A549 treated with DMSO at 1 μM for 4 hours (cell line): ENCODE data around the gene PLEKHB2. TPM values are rescaled to one million over a fixed set of nuclear protein-coding genes. Genes with fewer than 3 reads are reported as not detected.

Experiments used
- total RNA-seq: library from RNA; stranded (reverse); fragments of 200-300 nt; extraction: Qiagen RNA extraction; gene quantifications from 5 replicates; pipeline ENCODE4 v1.2.3, GENCODE V29; 2022; ENCODE audit warnings: low read depth

PLEKHB2 gene, protein sequence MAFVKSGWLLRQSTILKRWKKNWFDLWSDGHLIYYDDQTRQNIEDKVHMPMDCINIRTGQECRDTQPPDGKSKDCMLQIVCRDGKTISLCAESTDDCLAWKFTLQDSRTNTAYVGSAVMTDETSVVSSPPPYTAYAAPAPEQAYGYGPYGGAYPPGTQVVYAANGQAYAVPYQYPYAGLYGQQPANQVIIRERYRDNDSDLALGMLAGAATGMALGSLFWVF
- 71.6 to 88.2 TPM (median 81.3 TPM) in 5 replicates for total RNA-seq

DNA sequence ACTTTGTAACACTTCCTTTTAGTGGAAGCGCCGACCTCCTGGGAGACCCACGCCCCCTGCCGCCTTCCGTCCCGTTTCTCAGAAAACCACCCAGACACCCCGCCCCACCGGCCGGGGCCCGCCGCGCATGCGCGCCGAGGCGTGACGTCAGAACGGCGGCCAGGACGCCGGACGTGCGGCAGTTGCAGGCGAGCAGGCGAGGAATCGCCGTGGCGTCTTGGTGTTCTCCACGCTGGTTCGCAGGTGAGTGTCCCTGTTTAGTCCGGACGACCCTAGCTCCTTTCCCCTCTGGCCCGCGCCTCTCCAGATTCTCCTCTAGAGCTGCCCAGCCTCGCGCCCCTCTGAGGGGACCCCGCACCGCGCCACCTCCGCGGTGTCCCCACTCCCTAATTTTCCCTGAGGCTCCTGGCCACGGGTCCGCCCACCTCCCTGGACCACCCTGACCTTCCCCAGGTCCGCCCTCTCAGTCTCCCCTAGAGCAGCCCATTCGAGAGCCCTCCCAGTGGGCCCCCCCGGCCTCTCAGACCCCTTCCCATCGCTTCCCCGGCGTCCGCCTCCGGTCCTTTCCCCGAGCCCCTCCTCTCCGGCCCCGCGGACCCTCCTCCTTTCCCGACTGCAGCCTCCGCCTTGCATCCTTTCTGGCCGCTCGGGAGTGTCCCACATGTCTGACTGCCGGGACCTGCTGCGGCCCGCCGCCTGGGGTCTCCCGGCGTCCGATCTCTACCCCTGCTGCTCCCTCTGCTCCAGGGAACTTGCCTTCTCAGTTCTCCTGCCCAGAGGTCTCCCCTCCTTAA lies at the start of gene PLEKHB2:
TSS of gene PLEKHB2 (plus strand) at position 181 of the 794 bp plus-strand sequence. CDS start 15,606 bp downstream, outside the sequence.

DNA sequence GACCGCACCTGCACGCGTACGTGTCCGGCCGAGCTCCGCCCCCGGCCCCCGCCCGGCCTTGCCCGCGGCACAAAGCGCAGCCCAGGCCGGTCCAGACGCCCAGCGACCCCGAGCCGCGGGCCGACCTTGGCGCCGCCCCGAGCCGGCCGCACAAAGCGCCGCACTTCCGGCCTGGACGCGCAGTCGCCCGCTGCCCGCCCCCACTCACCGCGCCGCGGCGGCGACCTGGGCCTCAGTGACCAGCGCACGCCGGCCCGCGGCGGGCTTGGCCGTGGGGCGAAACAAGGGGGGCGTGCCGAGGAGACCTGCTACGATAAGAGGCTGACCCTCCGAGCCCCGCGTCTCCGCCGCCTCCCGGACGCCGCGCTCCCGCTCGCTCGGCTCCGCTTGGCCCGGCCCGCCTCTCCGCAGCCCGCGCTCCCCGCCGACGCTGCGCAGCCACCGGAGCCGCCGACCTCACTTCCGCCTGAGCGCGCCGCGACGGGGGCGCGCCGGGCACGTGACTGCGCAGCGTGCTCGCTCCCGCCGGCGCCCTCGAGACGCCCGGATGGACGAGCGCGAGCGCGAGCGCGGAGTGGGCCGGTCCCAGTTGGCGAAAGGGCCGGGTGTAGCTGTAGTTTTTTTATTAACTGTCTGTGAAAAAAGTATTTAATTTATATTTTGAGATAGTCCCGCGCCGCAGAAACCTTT lies 12.0 kb upstream of the PLEKHB2 start, which contains the start of gene FAM168B:
TSS of gene FAM168B (minus strand) at position 455 of the 690 bp plus-strand sequence. CDS start 10,814 bp downstream, outside the sequence.

Other genes with a start within 250 kb of the PLEKHB2 start
- gene FAM168B, start 11.9 kb upstream of the PLEKHB2 start, total RNA-seq, result 86.7 to 102 TPM (median 97.8 TPM) in 5 replicates
- 0.06 to 0.15 TPM (median 0.08 TPM) in 4 of 5 replicates, not detected in the other for gene POTEE, start 104.2 kb downstream of the PLEKHB2 start, total RNA-seq